SKM-1 (cell line): ENCODE measurements around the gene CRHR2.

Source experiments
- DNase-seq: peaks from one replicate; lab custom pipeline; 2025; ENCODE audit not compliant: unreplicated experiment; lab: John Stamatoyannopoulos, UW

CRHR2 gene

GRCh38 chr7:30683306-30683705, 1.1 kb upstream of the CRHR2 start:
- no peak for DNase-seq

- DNase-seq = no peak
These were observed 443 bp downstream of the CRHR2 start for GRCh38 chr7:30681815-30682211.

- no peak for DNase-seq
These were observed 892 bp downstream of the CRHR2 start for GRCh38 chr7:30681331-30681797.

- no peak for DNase-seq
These were observed 2.6 kb downstream of the CRHR2 start for GRCh38 chr7:30679664-30680063.

GRCh38 chr7:30678805-30679204, 3.5 kb downstream of the CRHR2 start:
- DNase-seq = no peak

GRCh38 chr7:30674876-30675275, 7.4 kb downstream of the CRHR2 start:
- DNase-seq = no peak

GRCh38 chr7:30674420-30674819, 7.8 kb downstream of the CRHR2 start:
- DNase-seq = no peak

GRCh38 chr7:30671793-30672465, 10.3 kb downstream of the CRHR2 start:
- DNase-seq = no peak

GRCh38 chr7:30668102-30668501, 14.2 kb downstream of the CRHR2 start:
- no peak for DNase-seq

- no peak for DNase-seq
These were observed 15.1 kb downstream of the CRHR2 start for GRCh38 chr7:30667172-30667571.

- no peak for DNase-seq
These were observed 16.8 kb downstream of the CRHR2 start for GRCh38 chr7:30665449-30665848.

- DNase-seq = no peak
These were observed 17.2 kb downstream of the CRHR2 start for GRCh38 chr7:30665043-30665442.

GRCh38 chr7:30664184-30664885, 17.9 kb downstream of the CRHR2 start:
- no peak for DNase-seq

GRCh38 chr7:30663414-30663813, 18.8 kb downstream of the CRHR2 start:
- no peak for DNase-seq

- no peak for DNase-seq
These were observed 19.8 kb downstream of the CRHR2 start for GRCh38 chr7:30662431-30662939.

GRCh38 chr7:30661926-30662325, 20.3 kb downstream of the CRHR2 start:
- no peak for DNase-seq

- DNase-seq = no peak
These were observed 21.7 kb downstream of the CRHR2 start for GRCh38 chr7:30660331-30661255.

GRCh38 chr7:30659312-30659711, 22.9 kb downstream of the CRHR2 start:
- no peak for DNase-seq

- DNase-seq = no peak
These were observed 23.7 kb downstream of the CRHR2 start for GRCh38 chr7:30658479-30659074.

- no peak for DNase-seq
These were observed 25.1 kb downstream of the CRHR2 start for GRCh38 chr7:30657131-30657530.
